HCT116 (cell line): ENCODE data around the gene FOXN1.

Source experiments
- ATF3 ChIP-seq: IDR thresholded peaks from 2 replicates; pipeline ENCODE4 v1.6.1; 2012
- CEBPB ChIP-seq: IDR thresholded peaks from 2 replicates; pipeline ENCODE4 v1.6.1; 2012; ENCODE audit warnings: low read depth
- CTCF ChIP-seq, 3 experiments: fragments of 200-600 bp in 1 of 3; sonication (generic) in 1 of 3; IDR thresholded peaks in 2 of 3; conservative IDR thresholded peaks in 1 of 3; 2 replicates each; pipeline ENCODE4 v1.5.1; 2012 to 2017; ENCODE audit warnings: low read depth in 2 of 3, low read length in 2 of 3, antibody characterized with exemption in 1 of 3, borderline replicate concordance in 1 of 3, control low read depth in 1 of 3, mild to moderate bottlenecking in 1 of 3, mixed read lengths in 1 of 3, mixed run types in 1 of 3, moderate library complexity in 1 of 3; ENCODE audit not compliant: insufficient read depth in 1 of 3
- EGR1 ChIP-seq: IDR thresholded peaks from 2 replicates; pipeline ENCODE4 v1.6.1; 2012; ENCODE audit warnings: low read depth
- ELF1 ChIP-seq: IDR thresholded peaks from 2 replicates; pipeline ENCODE4 v1.6.1; 2012; ENCODE audit warnings: low read depth, borderline replicate concordance
- EZH2 ChIP-seq: fragments of 200-600 bp; sonication (generic); IDR thresholded peaks from 2 replicates; pipeline ENCODE4 v1.6.1; 2017; ENCODE audit warnings: antibody characterized with exemption, mixed run types
- EZH2phosphoT487 ChIP-seq: fragments of 200-600 bp; IDR thresholded peaks from 2 replicates; pipeline ENCODE4 v1.6.1; 2018; ENCODE audit warnings: antibody characterized with exemption, borderline replicate concordance
- POLR2A ChIP-seq: IDR thresholded peaks from 2 replicates; pipeline ENCODE4 v1.7.0; 2011; ENCODE audit warnings: borderline replicate concordance; ENCODE audit not compliant: insufficient read depth, insufficient read length; ENCODE audit errors: extremely low read depth
- POLR2AphosphoS5 ChIP-seq: IDR thresholded peaks from 2 replicates; pipeline ENCODE4 v1.6.1; 2011; ENCODE audit warnings: mild to moderate bottlenecking, low read depth, low read length, moderate library complexity
- RAD21 ChIP-seq: IDR thresholded peaks from 2 replicates; pipeline ENCODE4 v1.6.1; 2012; ENCODE audit warnings: low read depth, mild to moderate bottlenecking
- REST ChIP-seq: IDR thresholded peaks from 2 replicates; pipeline ENCODE4 v1.6.1; 2012; ENCODE audit warnings: low read depth
- SRF ChIP-seq: IDR thresholded peaks from 2 replicates; pipeline ENCODE4 v1.6.1; 2012; ENCODE audit warnings: low read depth
- TCF7L2 ChIP-seq: IDR thresholded peaks from 2 replicates; pipeline ENCODE4 v1.7.0; 2011; ENCODE audit warnings: borderline replicate concordance, inconsistent platforms; ENCODE audit not compliant: insufficient read depth, insufficient read length; ENCODE audit errors: extremely low read depth

- TF ChIP-seq CEBPB, result no peak
- TF ChIP-seq EZH2, result no peak
- TF ChIP-seq POLR2A, result no peak
- no peak for TF ChIP-seq TCF7L2
- TF ChIP-seq CTCF (IDR thresholded peaks at IDR 0.05 in 2 of 3, conservative IDR thresholded peaks at IDR 0.05 in 1 of 3; ENCODE audit: borderline replicate concordance in 1 of 3, insufficient read depth in 1 of 3, low read depth in 2 of 3, low read length in 2 of 3), result no peak
- no peak for TF ChIP-seq RAD21
- TF ChIP-seq ELF1, result no peak
- no peak for TF ChIP-seq EGR1
- no peak for TF ChIP-seq ATF3
- TF ChIP-seq REST, result no peak
- TF ChIP-seq SRF, result no peak
- TF ChIP-seq EZH2phosphoT487, result no peak
- TF ChIP-seq POLR2AphosphoS5, result no peak
Observed at GRCh38 chr17:28548417-28549130, 42.4 kb downstream of the FOXN1 start.
